ENCODE results near the gene GPC1. TPM values are rescaled to one million over a fixed set of nuclear protein-coding genes. Genes with fewer than 3 reads are reported as not detected.

The GPC1 gene
- total RNA-seq, 6 experiments from 2014 or later = 20.7 to 44.5 (median 27.8) TPM

DNA sequence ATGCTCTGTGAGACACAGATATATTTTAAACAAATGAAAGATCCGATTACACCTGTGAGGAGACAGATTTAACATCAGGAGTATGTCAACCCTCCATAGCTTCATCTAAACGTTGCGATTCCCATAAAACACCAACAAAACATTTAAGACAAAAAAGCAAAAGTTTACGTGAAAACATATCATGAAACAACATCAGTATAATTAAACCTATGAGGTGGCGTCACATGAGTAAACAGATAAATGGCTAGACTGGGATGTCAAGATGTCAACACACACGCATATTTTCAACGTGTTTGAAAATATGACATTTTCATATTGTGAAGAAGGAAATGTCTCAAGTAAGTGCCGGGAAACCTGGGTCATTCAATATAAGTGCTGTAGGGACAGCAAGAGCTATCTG is 25.5 kb upstream of the GPC1 start:
- DNase-seq (no peak), ATAC-seq (no peak)
- no peak overlapping the region for H3K4me3 ChIP-seq
- H3K9me3 ChIP-seq = no peaks in the 10 kb centered on the region
- no peaks in the 10 kb centered on the region for H3K4me1 ChIP-seq
- WGBS (ENCODE audit: insufficient coverage, low coverage, low lambda C conversion rate, missing lambda C conversion rate) = 79% methylated on average over 8 of the region's 8 CpGs
- no peak overlapping the region for H3K27ac ChIP-seq
- no peaks in the 10 kb centered on the region for H3K27me3 ChIP-seq
- intact Hi-C loops (cut with DNase I) = no loop called here
- no peak for TF ChIP-seq POLR2A (IDR thresholded peaks at IDR 0.05)
- TF ChIP-seq, protein P1, sequence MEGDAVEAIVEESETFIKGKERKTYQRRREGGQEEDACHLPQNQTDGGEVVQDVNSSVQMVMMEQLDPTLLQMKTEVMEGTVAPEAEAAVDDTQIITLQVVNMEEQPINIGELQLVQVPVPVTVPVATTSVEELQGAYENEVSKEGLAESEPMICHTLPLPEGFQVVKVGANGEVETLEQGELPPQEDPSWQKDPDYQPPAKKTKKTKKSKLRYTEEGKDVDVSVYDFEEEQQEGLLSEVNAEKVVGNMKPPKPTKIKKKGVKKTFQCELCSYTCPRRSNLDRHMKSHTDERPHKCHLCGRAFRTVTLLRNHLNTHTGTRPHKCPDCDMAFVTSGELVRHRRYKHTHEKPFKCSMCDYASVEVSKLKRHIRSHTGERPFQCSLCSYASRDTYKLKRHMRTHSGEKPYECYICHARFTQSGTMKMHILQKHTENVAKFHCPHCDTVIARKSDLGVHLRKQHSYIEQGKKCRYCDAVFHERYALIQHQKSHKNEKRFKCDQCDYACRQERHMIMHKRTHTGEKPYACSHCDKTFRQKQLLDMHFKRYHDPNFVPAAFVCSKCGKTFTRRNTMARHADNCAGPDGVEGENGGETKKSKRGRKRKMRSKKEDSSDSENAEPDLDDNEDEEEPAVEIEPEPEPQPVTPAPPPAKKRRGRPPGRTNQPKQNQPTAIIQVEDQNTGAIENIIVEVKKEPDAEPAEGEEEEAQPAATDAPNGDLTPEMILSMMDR (IDR thresholded peaks at IDR 0.05) = no peak
- H3K36me3 ChIP-seq = no peaks in the 10 kb centered on the region

DNA sequence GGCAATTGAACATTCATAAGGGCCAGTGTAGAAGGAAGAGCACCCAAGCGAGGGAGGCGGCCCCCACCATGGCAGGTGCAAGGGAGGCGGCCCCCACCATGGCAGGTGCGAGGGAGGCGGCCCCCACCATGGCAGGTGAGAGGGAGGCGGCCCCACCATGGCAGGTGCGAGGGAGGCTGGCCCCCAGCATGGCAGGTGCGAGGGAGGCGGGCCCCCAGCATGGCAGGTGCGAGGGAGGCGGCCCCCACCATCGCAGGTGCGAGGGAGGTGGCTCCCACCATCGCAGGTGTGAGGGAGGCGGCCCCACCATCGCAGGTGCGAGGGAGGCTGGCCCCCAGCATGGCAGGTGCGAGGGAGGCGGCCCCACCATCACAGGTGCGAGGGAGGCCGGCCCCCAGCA is 24.7 kb upstream of the GPC1 start:
- Histone ChIP-seq H3K27ac (no peak overlapping the region), H3K4me3 (no peak overlapping the region), H3K27me3 (no peaks in the 10 kb centered on the region), H3K36me3 (no peaks in the 10 kb centered on the region), H3K9me3 (no peaks in the 10 kb centered on the region), H3K4me1 (no peaks in the 10 kb centered on the region)
- ATAC-seq (no peak), DNase-seq (no peak)
- intact Hi-C loops (cut with DNase I) = no loop called here
- WGBS (ENCODE audit: insufficient coverage, low coverage, low lambda C conversion rate, missing lambda C conversion rate) = 70% methylated on average over 5 of the region's 21 CpGs
- TF ChIP-seq POLR2A (IDR thresholded peaks at IDR 0.05) = no peak
- TF ChIP-seq, protein P1 (IDR thresholded peaks at IDR 0.05) = no peak

DNA sequence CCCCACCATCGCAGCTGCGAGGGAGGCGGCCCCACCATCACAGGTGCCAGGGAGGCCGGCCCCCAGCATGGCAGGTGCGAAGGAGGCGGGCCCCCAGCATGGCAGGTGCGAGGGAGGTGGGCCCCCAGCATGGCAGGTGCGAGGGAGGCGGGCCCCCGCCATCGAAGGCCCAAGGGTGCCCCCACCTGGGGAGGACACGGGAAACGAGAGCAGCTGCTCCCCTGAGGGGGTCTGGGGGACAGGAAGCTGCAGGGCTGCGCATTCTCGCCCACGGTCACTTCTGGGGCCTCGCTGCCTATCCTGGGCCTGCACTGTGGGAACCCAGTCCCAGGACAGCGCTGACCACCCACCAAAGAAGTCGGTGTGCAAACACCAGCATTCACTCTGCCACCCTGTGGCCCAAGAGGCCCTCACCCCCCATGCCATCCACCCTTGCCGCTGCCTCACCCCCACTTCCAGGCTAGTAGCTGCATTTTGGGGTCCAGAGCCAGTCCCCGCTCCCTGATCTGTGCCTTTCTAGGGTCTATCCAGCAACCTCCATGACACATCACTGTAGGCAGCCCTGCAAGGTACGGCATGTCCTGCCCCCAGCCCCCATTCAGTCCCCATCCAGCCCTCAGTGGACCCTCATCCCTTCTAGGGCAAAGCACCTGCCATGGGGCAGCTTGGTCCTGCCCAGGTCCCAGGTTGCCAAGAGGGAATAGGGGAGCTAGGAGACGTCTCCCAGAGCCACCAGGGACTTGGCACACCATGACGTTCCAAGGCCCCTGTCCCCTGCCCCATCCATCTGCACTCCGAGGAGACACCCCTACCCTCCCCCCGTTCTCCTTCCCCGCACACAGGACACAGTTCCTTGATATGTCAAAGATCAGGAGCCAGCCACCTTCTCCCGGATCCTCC is 24.0 kb upstream of the GPC1 start:
- intact Hi-C loops (cut with DNase I) = no loop called here
- DNase-seq = peak; percentile 14 to 51 (median 34)
- TF ChIP-seq, protein P1 (IDR thresholded peaks at IDR 0.05) = no peak
- no peaks in the 10 kb centered on the region for H3K36me3 ChIP-seq
- H3K4me1 ChIP-seq = no peaks in the 10 kb centered on the region
- no peak overlapping the region for H3K4me3 ChIP-seq
- WGBS (ENCODE audit: insufficient coverage, low coverage, low lambda C conversion rate, missing lambda C conversion rate) = 79% methylated on average over 4 of the region's 28 CpGs
- ATAC-seq = peak in 1 of 4 donors; percentile 28
- no peaks in the 10 kb centered on the region for H3K27me3 ChIP-seq
- no peaks in the 10 kb centered on the region for H3K9me3 ChIP-seq
- no peak overlapping the region for H3K27ac ChIP-seq

DNA sequence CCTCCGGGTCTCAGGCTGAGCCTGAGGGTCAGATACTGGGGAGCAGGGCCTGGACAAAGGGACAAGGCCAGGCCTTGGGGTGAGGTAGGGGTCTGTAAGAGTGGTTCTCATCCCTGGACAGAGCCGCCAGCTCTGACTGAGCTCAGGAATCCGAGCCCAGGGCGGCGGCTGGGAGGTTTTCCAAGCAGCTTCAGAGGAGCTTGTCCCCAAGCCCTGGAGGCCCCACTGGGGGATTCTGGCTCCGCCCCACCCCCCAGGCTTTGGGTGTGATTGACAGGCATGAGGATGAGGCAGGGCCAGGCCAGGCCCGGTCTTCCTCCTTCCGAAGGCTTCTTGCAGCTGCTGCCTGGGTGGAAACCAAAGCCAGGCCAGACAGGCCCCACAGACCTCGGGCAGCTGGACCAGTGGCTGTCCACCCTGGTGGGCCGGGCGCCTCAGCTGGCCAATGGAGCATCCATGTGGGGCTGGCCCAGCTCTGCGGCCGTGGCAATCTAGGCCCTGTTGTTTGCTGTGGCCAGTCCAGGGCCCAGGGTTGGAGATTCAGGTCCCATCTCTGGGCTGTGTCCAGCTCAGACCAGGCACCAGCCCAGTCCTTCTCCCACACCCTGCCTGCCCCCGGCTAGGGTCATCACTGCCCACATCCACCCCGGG is 23.1 kb upstream of the GPC1 start:
- DNase-seq = peak; percentile 14 to 42 (median 41)
- 85% methylated on average over 4 of the region's 15 CpGs for WGBS (ENCODE audit: insufficient coverage, low coverage, low lambda C conversion rate, missing lambda C conversion rate)
- Histone ChIP-seq H3K4me3 (no peak overlapping the region), H3K36me3 (no peaks in the 10 kb centered on the region), H3K27ac (no peak overlapping the region), H3K9me3 (no peaks in the 10 kb centered on the region), H3K27me3 (no peaks in the 10 kb centered on the region), H3K4me1 (no peaks in the 10 kb centered on the region)
- intact Hi-C loops (cut with DNase I) = no loop called here
- TF ChIP-seq POLR2A (IDR thresholded peaks at IDR 0.05) = no peak
- TF ChIP-seq, protein P1 (IDR thresholded peaks at IDR 0.05) = no peak
- ATAC-seq = peak in 1 of 4 donors; percentile 41

Data from right lobe of liver (tissue), 6 donors.